Measurements from ENCODE around the gene OSBP2.

Gene OSBP2

GRCh38 chr22:30872285-30873041 is 177.8 kb downstream of the OSBP2 start:
- no peak for DNase-seq

- DNase-seq: no peak
Measured at GRCh38 chr22:30873086-30873650, 178.5 kb downstream of the OSBP2 start.

- DNase-seq: no peak
Measured at GRCh38 chr22:30873661-30874060, 179.0 kb downstream of the OSBP2 start.

- DNase-seq: no peak
Measured at GRCh38 chr22:30874431-30875370, 180.0 kb downstream of the OSBP2 start.

GRCh38 chr22:30875481-30876215 is 181.0 kb downstream of the OSBP2 start:
- DNase-seq: no peak

- no peak for DNase-seq
Measured at GRCh38 chr22:30876221-30876751, 181.6 kb downstream of the OSBP2 start.

GRCh38 chr22:30876915-30877553 is 182.4 kb downstream of the OSBP2 start:
- peak; percentile 8 for DNase-seq

- no peak for DNase-seq
Measured at GRCh38 chr22:30877662-30878515, 183.2 kb downstream of the OSBP2 start.

- no peak for DNase-seq
Measured at GRCh38 chr22:30878516-30879414, 184.1 kb downstream of the OSBP2 start.

- no peak for DNase-seq
Measured at GRCh38 chr22:30879415-30879797, 184.7 kb downstream of the OSBP2 start.

- DNase-seq: no peak
Measured at GRCh38 chr22:30880181-30880601, 185.5 kb downstream of the OSBP2 start.

GRCh38 chr22:30880847-30881246 is 186.2 kb downstream of the OSBP2 start:
- DNase-seq: no peak

GRCh38 chr22:30881361-30882183 is 186.9 kb downstream of the OSBP2 start:
- no peak for DNase-seq

GRCh38 chr22:30882184-30882717 is 187.6 kb downstream of the OSBP2 start:
- no peak for DNase-seq

GRCh38 chr22:30882974-30883533 is 188.4 kb downstream of the OSBP2 start:
- DNase-seq: no peak

- DNase-seq: no peak
Measured at GRCh38 chr22:30883586-30884145, 189.0 kb downstream of the OSBP2 start.

GRCh38 chr22:30884211-30885000 is 189.7 kb downstream of the OSBP2 start:
- DNase-seq: no peak

Data from NCI-H2107 (cell line).